Spleen (tissue), 11 donors: ENCODE data around the gene HNRNPA3. TPM values are rescaled to one million over a fixed set of nuclear protein-coding genes. Genes with fewer than 3 reads are reported as not detected.
"Not testable (repeated sequence)": the region's sequence is repeated elsewhere in the genome, so short reads cannot be mapped to it uniquely, and the experiment has no call there.

Experiments
- DNase-seq: peaks from one replicate; pipeline ENCODE4 v3.0.0-alpha.2; 2020
- H3K27ac ChIP-seq, 8 donors: fragments of 200-600 bp; sonication (generic) in 7 of 8; 1 replicate in 4 of 8; 2 replicates in 4 of 8; pipeline versions ENCODE4 v1.5.0 to v1.8.0; 2016 to 2021; ENCODE audit warnings: inconsistent platforms in 4 of 8, mild to moderate bottlenecking in 4 of 8, moderate library complexity in 1 of 8
- H3K27me3 ChIP-seq, 7 donors: fragments of 200-600 bp; sonication (generic) in 6 of 7; replicated peaks in 1 of 7; 1 replicate in 4 of 7; 2 replicates in 3 of 7; pipeline versions ENCODE4 v1.5.0 to v1.8.0; 2016 to 2021; ENCODE audit warnings: inconsistent platforms in 3 of 7, mild to moderate bottlenecking in 1 of 7
- H3K36me3 ChIP-seq, 6 donors: fragments of 200-600 bp; sonication (generic) in 5 of 6; 1 replicate in 4 of 6; 2 replicates in 2 of 6; pipeline versions ENCODE4 v1.5.0 to v1.8.0; 2016 to 2021; ENCODE audit warnings: inconsistent platforms in 2 of 6
- H3K4me1 ChIP-seq, 6 donors: fragments of 200-600 bp; sonication (generic) in 5 of 6; 1 replicate in 3 of 6; 2 replicates in 3 of 6; pipeline versions ENCODE4 v1.5.0 to v1.8.0; 2016 to 2021; ENCODE audit warnings: inconsistent platforms in 3 of 6
- H3K4me3 ChIP-seq, 8 donors: fragments of 200-600 bp; sonication (generic) in 7 of 8; 1 replicate in 4 of 8; 2 replicates in 4 of 8; pipeline versions ENCODE4 v1.5.0 to v1.8.0; 2016 to 2021; ENCODE audit warnings: inconsistent platforms in 4 of 8, mild to moderate bottlenecking in 4 of 8, moderate library complexity in 2 of 8
- H3K9me3 ChIP-seq, 8 donors: fragments of 200-600 bp; sonication (generic) in 7 of 8; 1 replicate in 4 of 8; 2 replicates in 4 of 8; pipeline versions ENCODE4 v1.5.0 to v1.8.0; 2016 to 2021; ENCODE audit warnings: inconsistent platforms in 4 of 8
- POLR2A ChIP-seq, 3 donors: fragments of 450-650 bp; IDR thresholded peaks; one replicate each; pipeline ENCODE4 v1.5.1; 2017; ENCODE audit warnings: antibody characterized with exemption in 3 of 3, mild to moderate bottlenecking in 1 of 3
- POLR2AphosphoS5 ChIP-seq, 3 donors: sonication (generic); formaldehyde crosslinking; IDR thresholded peaks; one replicate each; pipeline ENCODE4 v1.5.1; 2017; ENCODE audit warnings: antibody characterized with exemption in 3 of 3
- WGBS, 5 donors: extraction: QIAGEN DNeasy Blood & Tissue Kit in 3 of 5; methylation state at CpG; one replicate each; pipeline versions ENCODE4 v1.1.5 to v1.1.7; 2013 to 2018; 5-methylcytosine and 5-hydroxymethylcytosine counted together
- intact Hi-C: fragments of 100-400 bp; cut with DNase I; formaldehyde crosslinking; loops from one replicate; pipeline ENCODE4 v1.15.0; 2023; ENCODE audit warnings: low total_unique reads
- polyA plus RNA-seq, 3 donors: library from polyadenylated mRNA; stranded (reverse); fragments of 200-250 nt; gene quantifications; one replicate each; pipeline ENCODE4 v1.2.1, GENCODE V29; 2013
- total RNA-seq, 7 donors: library from RNA; depleted of rRNA in 3 of 7; stranded (reverse); fragments of >200 nt in 3 of 7; fragmentation: NEBNext Ultra II Directional in 4 of 7; extraction: Animal tissue kit (Norgen Biotek cat#: 25700) in 4 of 7; gene quantifications; one replicate each; pipeline versions ENCODE4 v1.1.0 to v1.2.1, GENCODE V29; 2016 to 2021
- TF ChIP-seq, protein P1 (sequence below), 11 experiments: fragments of 200-600 bp in 7 of 11; fragments of 450-650 bp in 4 of 11; sonication (generic) in 4 of 11; IDR thresholded peaks in 8 of 11; conservative IDR thresholded peaks in 3 of 11; 1 replicate in 7 of 11; 2 replicates in 4 of 11; pipeline versions ENCODE4 v1.4.0 to v1.8.0; 2016 to 2021; ENCODE audit warnings: antibody characterized with exemption in 11 of 11, inconsistent platforms in 4 of 11, mild to moderate bottlenecking in 1 of 11
- donor health status: healthy with polysubstance abuse.
- donor health status: DM: no; HTN: no; CAD: no; lungs with moderate emphysema.
- donor health status: DM: no; HTN: no; CAD: no.
- donor health status: Bipolar disorder and iron deficiency.
- donor health status: healthy.
- donor health status: DM: no; HTN: no; CAD: no.
- donor health status: DM: yes; HTN: yes; CAD: no.

Gene HNRNPA3
- total and polyA plus RNA-seq, 10 donors, result 79.8 to 213 (median 158) TPM

DNA sequence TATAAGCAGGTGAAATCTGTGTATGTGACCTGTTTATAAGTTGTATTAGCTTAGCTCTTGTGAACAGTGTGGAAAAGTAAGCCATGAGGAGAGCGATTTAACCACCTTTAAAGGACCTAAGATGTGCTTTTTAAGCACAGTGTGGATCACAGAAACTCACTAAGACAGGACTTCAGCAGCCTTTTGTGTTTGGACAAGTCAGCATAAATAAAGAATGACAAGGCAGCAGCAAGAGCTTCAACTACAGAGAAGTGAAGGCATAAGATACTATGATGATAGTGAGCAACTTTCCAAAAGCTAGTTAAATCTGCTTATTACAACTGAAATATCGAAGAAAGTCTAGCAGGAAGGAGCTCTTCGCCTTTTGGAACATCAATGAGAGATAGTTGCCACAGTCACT is 8.9 kb downstream of the HNRNPA3 start:
- Histone ChIP-seq H3K27ac (peak overlapping the region in 3 of 8 donors; percentile 30 to 61 (median 33)), H3K9me3 (no peaks in the 10 kb centered on the region), H3K27me3 (no peaks in the 10 kb centered on the region), H3K4me3 (no peak overlapping the region), H3K4me1 (peaks cover 8 to 80% (median 53%) of the 10 kb centered on the region in 6 donors), H3K36me3 (peaks cover 2 to 100% (median 71%) of the 10 kb centered on the region in 6 donors)
- peak in 1 of 3 donors; percentile 32 for TF ChIP-seq POLR2AphosphoS5 (IDR thresholded peaks at IDR 0.05)
- TF ChIP-seq, protein P1, sequence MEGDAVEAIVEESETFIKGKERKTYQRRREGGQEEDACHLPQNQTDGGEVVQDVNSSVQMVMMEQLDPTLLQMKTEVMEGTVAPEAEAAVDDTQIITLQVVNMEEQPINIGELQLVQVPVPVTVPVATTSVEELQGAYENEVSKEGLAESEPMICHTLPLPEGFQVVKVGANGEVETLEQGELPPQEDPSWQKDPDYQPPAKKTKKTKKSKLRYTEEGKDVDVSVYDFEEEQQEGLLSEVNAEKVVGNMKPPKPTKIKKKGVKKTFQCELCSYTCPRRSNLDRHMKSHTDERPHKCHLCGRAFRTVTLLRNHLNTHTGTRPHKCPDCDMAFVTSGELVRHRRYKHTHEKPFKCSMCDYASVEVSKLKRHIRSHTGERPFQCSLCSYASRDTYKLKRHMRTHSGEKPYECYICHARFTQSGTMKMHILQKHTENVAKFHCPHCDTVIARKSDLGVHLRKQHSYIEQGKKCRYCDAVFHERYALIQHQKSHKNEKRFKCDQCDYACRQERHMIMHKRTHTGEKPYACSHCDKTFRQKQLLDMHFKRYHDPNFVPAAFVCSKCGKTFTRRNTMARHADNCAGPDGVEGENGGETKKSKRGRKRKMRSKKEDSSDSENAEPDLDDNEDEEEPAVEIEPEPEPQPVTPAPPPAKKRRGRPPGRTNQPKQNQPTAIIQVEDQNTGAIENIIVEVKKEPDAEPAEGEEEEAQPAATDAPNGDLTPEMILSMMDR (IDR thresholded peaks at IDR 0.05 in 8 of 11, conservative IDR thresholded peaks at IDR 0.05 in 3 of 11), result no peak
- WGBS, 5 donors, result 93 to 96% (median 96%) methylated on average over 3 of the region's 3 CpGs
- intact Hi-C loops, result loop anchor here (5.0 kb wide), 1 partner anchor 36 kb away; no protein-coding TSS in a partner anchor
- DNase-seq, result no peak

GRCh38 chr2:177221970-177222369 is 9.4 kb downstream of the HNRNPA3 start:
- H3K9me3 ChIP-seq, result no peaks in the 10 kb centered on the region
- H3K27me3 ChIP-seq, result no peaks in the 10 kb centered on the region
- peak overlapping the region in 3 of 8 donors; percentile 30 to 61 (median 33) for H3K27ac ChIP-seq
- intact Hi-C loops, result loop anchor here (5.0 kb wide), 1 partner anchor 35 kb away; no protein-coding TSS in a partner anchor
- H3K4me3 ChIP-seq, result no peak overlapping the region
- TF ChIP-seq, protein P1 (IDR thresholded peaks at IDR 0.05 in 8 of 11, conservative IDR thresholded peaks at IDR 0.05 in 3 of 11), result no peak
- no peak for TF ChIP-seq POLR2A (IDR thresholded peaks at IDR 0.05)
- no peak for TF ChIP-seq POLR2AphosphoS5 (IDR thresholded peaks at IDR 0.05)
- H3K36me3 ChIP-seq, result peaks cover 2 to 100% (median 67%) of the 10 kb centered on the region in 6 donors
- H3K4me1 ChIP-seq, result peaks cover 8 to 80% (median 50%) of the 10 kb centered on the region in 6 donors
- WGBS, 5 donors, result 74 to 88% (median 86%) methylated on average over 3 of the region's 3 CpGs
- DNase-seq, result no peak

GRCh38 chr2:177223436-177223835 is 10.8 kb downstream of the HNRNPA3 start:
- H3K27ac ChIP-seq, H3K9me3 ChIP-seq, DNase-seq, H3K27me3 ChIP-seq, H3K4me3 ChIP-seq: not testable (repeated sequence)
- peaks cover 2 to 96% (median 52%) of the 10 kb centered on the region in 6 donors for H3K36me3 ChIP-seq
- H3K4me1 ChIP-seq, result peaks cover 8 to 80% (median 41%) of the 10 kb centered on the region in 6 donors
- intact Hi-C loops, result loop anchor here (5.0 kb wide), 1 partner anchor 34 kb away; no protein-coding TSS in a partner anchor

DNA sequence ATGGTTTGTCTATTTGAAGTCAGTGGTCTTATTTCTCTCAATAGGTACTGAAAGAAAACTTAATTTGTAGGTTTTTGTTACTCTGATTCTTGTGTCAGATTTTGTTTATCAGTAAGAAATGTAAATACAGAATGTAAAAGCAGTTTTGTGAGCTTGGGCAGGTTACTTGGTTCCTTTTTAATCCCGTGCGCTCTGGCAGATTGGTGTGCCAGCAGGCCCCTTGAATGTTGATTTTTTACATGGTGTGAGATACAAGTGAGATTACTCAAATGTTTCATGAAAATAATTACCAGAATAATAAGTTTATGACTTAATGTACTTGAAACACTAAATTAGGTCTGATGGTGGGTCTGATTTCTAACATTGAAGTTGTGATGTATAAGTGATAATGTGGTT is 13.4 kb downstream of the HNRNPA3 start:
- no peaks in the 10 kb centered on the region for H3K27me3 ChIP-seq
- TF ChIP-seq, protein P1 (IDR thresholded peaks at IDR 0.05 in 8 of 11, conservative IDR thresholded peaks at IDR 0.05 in 3 of 11), result no peak
- TF ChIP-seq POLR2AphosphoS5 (IDR thresholded peaks at IDR 0.05) (no peak), POLR2A (IDR thresholded peaks at IDR 0.05) (no peak)
- WGBS, 5 donors, result 82 to 94% (median 92%) methylated on average over 2 of the region's 2 CpGs
- H3K36me3 ChIP-seq, result peaks cover 2 to 96% (median 45%) of the 10 kb centered on the region in 6 donors
- H3K27ac ChIP-seq, result peak overlapping the region in 2 of 8 donors; percentile 22 to 32
- no peak overlapping the region for H3K4me3 ChIP-seq
- peaks cover 1 to 77% (median 20%) of the 10 kb centered on the region in 6 donors for H3K4me1 ChIP-seq
- no peak for DNase-seq
- intact Hi-C loops, result no loop called here
- H3K9me3 ChIP-seq, result no peaks in the 10 kb centered on the region
